ENCODE measurements around the gene TPH1.
A peak's percentile ranks its signal among the peaks of the same experiment; 100 is the strongest.

TPH1 gene

GRCh38 chr11:18046116-18046777 lies at the start of gene TPH1:
TSS of gene TPH1 (minus strand) at chr11:18046269. CDS start at chr11:18040762, 5,507 bp downstream.
- no peak for FAIRE-seq

GRCh38 chr11:18093959-18094358 lies 47.9 kb upstream of the TPH1 start:
- no peak for FAIRE-seq

DNA sequence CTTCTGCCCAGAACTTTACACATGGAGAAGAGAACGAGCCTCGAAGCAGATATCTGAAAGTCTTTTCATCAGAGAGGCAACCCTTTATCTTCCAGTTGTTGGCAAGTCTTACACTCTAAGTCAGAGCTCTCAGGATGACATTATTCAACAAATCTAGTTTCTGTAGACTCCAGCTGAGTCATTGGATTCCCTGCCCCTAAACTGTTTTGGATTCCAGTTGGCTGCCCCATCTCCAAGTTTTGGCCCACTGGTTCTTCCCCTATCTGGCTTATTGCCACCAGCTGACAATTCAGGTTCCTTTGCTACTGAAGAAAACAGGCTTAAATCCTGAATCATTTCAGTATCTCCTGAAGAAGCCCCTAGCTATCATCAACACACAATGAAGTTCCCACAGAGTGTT lies 45.7 kb upstream of the TPH1 start:
- no peak for FAIRE-seq

DNA sequence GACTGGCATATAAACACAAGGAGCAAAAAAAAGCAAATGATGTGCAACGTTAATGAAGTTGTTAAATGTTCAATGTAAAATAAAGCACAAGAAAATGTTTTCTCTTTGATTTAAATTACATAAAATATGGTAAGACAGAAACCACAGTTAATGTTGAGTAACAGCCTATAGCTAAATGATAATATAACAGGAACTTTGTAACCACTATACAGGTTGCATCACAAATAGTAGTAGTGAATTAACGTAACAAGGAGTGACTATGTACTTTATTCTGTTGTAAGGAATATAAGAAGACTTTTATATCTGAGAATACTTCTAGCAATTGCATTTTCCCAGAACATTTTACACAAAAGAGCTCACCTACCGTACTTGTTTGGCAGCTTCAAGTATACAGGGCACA lies 42.9 kb upstream of the TPH1 start:
- FAIRE-seq: no peak

GRCh38 chr11:18088366-18088765 lies 42.3 kb upstream of the TPH1 start:
- FAIRE-seq: no peak

DNA sequence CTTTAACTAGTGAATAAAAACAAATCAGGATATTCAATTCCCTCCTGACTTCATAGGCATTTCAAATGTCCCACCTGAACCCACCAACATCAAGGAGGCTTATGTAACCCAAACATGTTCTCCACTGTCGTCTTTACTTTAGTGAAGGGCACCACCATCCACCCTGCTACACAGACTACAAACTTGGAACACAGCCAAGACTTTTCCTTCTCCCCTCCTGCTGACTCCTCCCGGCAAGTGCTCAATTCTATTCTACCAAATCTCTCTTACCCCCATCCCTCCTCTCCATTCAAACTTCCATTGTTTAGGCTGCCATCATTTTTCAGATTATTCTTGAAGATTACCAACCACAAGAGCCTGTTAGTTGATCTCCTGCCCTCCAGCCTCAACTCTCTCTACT lies 35.5 kb upstream of the TPH1 start:
- FAIRE-seq: no peak

- no peak for FAIRE-seq
Observed at GRCh38 chr11:18080451-18080850, 34.4 kb upstream of the TPH1 start.

DNA sequence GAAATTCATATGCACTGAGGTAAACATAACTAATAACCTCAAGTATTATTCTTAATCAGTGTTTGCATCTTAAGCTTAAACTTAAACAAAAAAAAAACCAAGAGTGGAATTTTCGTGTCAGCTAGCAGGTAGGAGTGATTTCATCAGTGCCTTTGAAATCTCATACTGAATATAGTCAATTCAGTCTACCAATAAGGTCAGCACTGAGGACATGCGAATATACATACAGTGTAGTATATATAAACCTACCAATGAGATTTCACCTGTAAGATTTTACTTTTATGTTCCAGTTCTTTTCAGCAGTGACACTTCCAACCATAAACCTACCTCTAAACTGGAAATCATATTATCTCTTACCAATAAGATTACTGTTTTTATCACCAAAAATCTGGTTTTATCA lies 32.8 kb upstream of the TPH1 start:
- FAIRE-seq: no peak

GRCh38 chr11:18075444-18075843 lies 29.4 kb upstream of the TPH1 start:
- no peak for FAIRE-seq

DNA sequence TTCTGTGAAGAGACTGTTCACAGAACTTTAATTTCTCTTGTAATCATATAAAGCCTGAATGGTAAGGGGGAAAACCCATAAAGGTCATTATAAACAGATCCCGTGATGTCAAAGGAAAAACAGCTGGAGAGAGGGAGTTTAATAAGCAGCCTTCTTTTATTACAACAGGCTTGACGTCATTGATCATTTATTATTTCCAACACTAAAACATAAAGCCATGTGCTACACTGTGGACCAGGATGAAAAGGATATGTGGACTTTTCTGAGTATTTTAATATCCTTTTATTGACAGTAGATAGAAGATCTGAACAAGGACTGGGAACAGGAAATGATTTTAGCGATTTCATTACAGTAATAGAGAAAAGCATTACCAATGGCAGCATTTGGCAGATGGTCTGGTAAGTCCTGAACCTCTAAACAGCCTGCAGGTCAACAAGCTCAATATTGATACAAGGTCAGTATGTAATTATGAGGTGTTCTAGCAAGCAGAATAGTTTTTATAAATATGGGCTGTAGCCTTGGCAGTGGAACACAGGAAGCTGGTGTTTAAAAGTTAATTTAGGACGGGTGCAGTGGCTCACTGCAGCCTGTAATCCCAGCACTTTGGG lies 25.1 kb upstream of the TPH1 start:
- FAIRE-seq: peak; percentile 93

GRCh38 chr11:18067372-18067771 lies 21.3 kb upstream of the TPH1 start:
- FAIRE-seq: no peak

GRCh38 chr11:18066626-18067025 lies 20.6 kb upstream of the TPH1 start:
- FAIRE-seq: no peak

GRCh38 chr11:18065572-18065971 lies 19.5 kb upstream of the TPH1 start:
- FAIRE-seq: peak; percentile 76

GRCh38 chr11:18064450-18065054 lies 18.5 kb upstream of the TPH1 start:
- FAIRE-seq: peak; percentile 100

- peak; percentile 90 for FAIRE-seq
Observed at GRCh38 chr11:18063862-18064434, 17.9 kb upstream of the TPH1 start.

- no peak for FAIRE-seq
Observed at GRCh38 chr11:18063125-18063524, 17.1 kb upstream of the TPH1 start.

DNA sequence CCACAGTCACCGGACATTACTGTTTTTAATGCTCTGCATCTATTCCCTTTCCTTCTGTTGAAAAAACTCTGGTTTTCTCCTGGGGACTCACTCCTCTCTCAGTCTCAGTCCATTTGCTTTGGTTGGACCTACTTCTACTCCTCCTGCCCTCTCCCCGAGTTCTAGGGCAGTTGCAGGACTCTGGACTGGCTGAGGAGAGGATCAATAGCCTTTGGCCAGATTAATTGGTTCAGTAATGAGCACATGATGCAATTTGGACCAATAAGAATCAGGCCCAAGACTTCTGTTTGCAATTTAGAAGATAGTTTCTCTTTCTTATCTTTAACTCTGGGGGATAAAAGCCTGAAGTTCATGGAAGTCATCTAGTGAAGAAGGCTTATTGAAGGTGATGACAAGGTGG lies 15.3 kb upstream of the TPH1 start:
- no peak for FAIRE-seq

DNA sequence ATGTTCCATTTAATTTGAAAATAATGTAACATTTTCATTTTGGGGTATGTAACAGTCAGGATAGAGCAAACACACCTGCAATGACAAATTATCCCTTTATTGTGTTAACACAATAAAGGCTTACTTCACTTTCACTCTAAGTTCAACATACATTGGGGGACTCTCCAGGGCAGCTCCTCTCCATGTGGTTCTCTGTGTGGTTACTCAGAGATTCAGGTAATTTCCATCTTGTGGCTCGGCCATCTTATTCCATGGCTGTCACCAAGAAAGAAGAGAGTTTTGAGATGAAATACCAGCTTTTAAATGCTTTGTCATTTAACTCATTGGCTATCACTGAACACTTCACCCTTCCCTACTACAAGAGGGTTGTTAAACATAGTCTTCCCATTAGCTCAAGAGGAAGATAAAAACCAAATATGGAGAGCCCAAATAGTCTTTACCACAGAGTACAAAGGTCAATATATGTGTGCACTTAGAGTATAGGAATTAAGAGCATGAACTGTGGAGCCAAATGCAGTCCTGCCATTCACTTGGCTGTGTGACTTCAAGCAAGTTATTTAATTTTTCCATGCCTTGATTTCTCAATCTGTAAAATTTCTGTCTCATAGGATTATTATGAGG lies 10.6 kb upstream of the TPH1 start:
- FAIRE-seq: no peak

DNA sequence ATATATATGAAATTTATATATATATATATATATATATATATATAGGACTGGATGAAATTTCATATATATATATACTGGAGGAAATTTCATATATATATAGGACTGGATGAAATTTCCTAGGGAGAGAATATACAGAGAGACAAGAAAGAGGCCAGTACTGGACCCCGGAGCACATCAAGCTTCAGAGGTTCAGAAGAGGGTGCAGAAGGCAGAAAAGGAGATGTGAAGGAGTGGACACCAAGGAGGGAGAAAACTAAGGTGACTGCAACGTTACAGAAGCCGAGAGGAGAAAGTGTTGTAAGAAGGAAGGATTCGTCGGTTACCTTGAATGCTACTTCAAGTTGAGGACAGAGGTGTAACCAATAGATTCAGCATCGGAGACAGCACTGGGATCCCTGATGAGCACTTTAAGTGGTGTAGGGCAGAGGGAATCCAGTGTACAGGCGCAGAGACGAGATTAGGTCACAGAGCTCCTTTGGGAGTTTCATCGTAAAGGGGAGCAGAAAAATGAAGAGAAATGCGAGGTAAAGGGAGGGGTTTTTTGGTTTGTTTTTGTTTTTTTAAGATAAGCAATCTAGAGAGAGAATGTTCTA lies 8.5 kb upstream of the TPH1 start:
- no peak for FAIRE-seq

- FAIRE-seq: no peak
Observed at GRCh38 chr11:18050848-18051247, 4.8 kb upstream of the TPH1 start.

DNA sequence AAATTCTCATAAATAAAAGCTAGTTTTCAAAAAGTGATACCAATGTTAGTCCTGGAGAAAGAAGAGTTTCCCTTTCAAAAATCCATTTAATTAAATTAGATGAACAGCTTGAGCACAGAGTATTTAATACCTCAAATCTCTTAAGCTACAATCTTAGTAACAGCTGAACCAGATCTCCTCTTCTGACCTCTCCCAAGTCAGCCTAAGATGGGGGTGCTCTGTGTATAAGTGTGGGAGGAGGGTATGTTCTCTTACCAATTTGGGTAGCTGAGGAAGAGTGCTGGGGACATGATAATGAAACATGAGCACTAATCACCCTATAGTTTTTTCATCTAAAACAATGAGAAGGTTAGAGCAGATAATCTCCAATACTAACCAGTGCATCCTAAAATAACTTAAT lies 9.6 kb downstream of the TPH1 start:
- no peak for FAIRE-seq

- no peak for FAIRE-seq
Observed at GRCh38 chr11:18027475-18027874, 18.6 kb downstream of the TPH1 start.

GRCh38 chr11:18022419-18022818 lies 23.6 kb downstream of the TPH1 start:
- FAIRE-seq: no peak

All from islet of Langerhans (tissue), 1 donor.